ENCODE measurements around the gene GSTCD.
"Not testable (repeated sequence)": the region's sequence is repeated elsewhere in the genome, so short reads cannot be mapped to it uniquely, and the experiment has no call there.

The GSTCD gene, protein sequence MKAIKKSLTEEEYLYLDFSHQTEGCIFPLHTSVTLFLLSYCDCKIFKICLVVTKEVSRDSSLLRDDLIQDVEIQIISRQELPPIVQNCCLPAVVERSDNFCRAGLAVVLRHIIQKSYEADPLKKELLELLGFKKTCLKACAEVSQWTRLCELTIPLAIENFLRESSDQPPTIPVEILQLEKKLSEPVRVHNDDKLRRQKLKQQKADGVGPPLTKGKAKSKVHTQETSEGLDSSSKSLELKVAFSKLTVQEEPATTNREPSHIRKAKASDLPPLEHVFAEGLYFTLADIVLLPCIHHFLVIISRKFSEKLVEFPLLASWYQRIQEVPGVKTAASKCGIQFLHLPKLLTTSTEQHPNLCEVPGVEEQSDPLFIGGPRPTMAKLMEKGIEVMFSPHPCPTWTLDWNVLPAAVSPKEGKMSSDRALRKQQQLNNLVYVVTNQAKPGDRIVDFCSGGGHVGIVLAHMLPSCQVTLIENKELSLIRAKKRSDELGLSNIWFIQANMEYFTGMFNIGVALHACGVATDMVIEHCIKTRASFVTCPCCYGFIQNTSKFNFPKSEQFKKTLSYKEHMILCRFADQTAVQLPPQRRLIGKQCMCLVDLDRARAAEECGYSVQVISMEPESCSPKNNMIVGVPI

DNA sequence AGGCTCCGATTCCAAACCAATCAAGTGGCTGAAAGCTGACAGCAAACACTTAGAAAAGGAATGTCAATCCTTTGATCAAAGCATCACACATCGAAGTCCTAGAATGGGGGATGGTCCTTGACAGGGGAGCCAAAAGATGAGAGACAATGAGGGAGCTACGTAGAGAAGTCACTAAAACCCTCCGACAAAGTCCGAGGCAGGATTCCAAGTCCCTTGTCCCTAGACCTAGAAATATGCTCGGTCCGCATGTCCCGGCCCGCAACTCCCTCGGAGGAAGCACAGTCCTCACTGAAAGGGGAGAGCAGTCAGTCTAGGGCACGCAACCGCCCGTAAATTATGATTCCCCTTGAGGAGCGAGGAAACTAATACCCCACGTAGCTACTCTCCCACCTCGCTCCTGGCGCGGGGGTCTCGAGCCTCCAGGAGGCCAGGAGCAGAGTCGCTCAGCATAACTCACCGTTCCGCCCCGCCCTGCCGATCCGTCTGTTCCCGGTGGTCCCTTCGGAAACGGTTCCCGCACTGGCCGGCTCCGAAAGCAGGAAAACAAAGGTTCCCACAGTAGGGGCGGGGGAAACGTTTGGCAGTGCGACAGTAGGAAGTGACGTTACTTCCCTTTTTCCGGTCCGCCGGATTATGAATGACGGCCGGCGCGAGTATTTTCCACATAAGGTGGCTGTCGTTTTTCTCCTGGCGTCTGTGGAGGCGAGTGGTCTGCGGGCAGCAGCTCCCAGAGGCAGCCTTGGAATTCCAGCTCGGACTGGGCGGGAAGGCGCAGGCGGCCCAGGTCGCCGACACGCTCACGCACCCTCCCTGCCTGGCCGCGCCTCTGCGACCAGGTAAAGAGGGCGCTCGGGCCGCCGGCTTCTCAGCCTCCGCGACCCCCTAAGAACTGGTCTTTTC, at the start of gene GSTCD, which contains the start of gene INTS12:
Gene GSTCD (plus strand): TSS at position 604 of the 900 bp plus-strand sequence. CDS start 8,830 bp downstream, outside the sequence.
Gene INTS12 (minus strand): TSS at position 509 of the 900 bp plus-strand sequence. CDS start 8,684 bp downstream, outside the sequence.
- DNase-seq = peak; percentile 73

DNA sequence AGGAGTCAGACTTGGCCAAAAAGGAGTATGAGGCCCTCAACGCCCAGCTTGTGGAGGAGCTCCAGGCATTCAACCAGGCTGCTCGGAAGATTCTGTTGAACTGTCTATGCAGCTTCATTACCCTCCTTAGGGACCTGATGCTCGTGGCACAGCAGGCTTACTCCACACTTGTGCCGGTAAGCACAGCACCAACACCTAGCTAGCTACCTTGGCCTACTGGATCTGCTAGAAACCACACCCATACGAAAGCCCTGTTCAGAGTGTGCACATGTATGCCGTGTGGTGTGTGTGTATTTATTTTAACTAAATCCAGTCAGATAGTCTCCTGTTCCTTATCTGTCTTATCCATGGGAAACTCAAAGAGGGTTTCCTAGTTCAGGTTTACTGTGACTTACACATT, 49.4 kb upstream of the GSTCD start:
- no peak for DNase-seq

DNA sequence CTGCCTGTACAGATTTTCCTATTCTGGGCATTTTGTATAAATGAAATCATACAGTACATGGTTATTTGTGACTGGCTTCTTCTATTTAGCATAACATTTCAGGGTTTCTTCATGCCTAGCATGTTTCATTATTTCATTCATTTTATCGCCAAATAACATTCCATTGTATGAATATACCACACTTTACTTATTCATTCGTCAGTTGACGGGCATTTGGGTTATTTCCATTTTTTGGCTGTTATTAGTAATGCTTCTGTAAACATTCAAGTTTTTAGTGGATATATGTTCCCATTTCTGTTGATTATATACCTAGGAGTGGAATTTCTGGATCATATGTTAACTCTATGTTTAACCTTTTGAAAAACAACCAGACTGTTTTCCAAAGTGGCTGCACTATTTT, 47.6 kb upstream of the GSTCD start:
- no peak for DNase-seq

DNA sequence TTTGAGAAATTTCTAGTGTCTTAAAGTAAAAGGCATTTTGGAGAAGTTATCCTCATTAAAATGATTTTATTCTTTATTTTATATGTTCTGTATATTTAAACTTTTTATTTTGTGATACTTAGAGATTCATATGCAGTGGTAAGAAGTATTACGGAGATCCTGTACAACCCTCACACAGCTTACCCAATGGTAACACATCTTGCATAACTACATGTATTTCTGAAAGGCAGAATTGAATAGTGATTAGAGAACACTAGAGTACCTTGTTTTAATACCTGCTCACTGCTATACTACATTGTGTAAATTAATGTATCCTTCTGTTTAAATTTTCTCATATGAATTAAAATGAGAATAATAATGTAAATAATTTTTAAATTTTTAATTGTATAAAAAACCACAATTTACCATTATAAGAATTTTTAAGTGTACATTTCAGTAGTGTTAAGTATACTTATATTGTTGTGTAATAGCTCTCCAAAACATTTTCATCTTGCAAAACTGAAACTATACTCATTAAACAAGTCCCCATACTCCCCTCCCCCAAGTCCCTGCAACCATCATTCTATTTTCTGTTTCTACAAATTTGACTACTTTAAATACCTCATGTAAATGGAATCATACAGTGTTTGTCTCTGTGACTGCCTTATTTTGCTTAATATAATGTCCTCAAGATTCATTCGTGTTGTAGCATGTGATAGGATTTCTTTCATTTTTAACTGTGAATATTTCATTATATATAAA, 45.5 kb upstream of the GSTCD start:
- no peak for DNase-seq

DNA sequence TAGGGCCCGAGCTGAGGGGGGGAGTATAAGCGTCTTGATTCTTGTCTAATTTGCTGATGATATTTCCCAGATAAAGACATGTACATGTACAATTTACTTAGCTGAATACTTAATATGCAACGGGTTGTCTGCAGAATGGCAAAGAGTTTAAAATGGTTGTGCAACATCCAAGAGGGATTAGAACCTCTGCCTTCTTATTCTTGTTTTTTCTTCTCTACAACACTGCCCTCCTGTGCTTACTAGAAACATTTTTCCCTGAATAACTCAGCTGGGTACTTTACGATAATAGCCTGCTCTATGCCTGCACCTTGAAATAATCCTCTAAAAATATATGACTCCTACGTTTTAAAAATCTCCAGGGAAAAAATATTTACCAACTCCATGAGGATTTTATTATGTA, 41.9 kb upstream of the GSTCD start:
- DNase-seq = no peak

DNA sequence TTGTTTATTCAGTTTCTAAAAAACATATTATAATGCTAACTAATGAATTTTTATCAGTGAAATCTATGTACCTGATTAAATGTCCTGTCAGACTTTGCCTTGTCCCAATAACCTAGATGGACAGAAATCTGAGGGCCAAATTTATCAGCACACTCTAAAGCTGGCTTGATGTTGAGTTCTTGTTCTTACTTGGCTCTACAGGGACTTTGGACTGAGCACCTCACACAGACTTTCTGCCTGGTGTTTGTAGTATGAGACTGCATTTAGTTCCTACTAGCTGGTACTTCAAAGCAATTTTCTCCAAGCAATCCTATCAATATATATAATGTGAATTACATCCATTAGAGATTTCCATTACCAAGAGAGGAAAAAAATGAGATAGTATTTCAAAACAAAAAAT, 37.9 kb upstream of the GSTCD start:
- DNase-seq = no peak

DNA sequence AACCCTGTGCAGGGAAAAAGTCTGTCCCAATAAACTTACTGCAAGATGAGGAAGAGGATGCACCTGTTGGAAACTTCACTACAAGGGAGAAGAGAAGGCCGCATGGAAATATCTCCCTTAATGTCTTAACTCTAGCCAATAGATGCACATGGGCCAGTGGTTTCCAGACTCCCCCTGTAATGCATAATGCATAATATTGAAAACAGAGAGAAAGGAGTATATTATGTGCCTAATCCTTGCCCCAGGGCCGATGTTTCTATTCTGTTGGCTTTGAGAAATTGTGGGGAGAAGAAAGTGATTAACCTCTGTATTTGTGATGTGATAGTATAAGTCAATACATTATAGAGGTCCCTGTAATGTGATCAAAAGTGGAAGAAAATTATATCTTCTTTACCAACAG, 37.3 kb upstream of the GSTCD start:
- DNase-seq = no peak

DNA sequence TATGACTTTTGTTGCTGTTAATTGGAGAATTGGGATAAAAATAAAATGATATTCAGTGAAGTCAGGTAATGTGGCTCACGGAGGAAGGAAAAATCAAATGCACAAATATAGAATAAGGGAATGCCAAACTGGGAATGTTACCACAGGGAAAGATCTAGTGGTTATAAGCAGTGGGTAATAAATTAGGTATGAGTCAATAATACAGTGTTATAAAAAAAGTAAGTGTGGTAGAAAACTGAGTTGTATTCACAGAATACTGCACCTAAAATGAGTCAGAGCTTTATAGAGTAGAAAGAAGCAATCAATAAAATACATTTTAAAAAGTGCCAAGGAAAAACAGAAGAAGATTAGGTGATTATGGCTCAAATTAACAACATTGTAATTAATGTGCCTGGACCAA, 34.6 kb upstream of the GSTCD start:
- DNase-seq = no peak

DNA sequence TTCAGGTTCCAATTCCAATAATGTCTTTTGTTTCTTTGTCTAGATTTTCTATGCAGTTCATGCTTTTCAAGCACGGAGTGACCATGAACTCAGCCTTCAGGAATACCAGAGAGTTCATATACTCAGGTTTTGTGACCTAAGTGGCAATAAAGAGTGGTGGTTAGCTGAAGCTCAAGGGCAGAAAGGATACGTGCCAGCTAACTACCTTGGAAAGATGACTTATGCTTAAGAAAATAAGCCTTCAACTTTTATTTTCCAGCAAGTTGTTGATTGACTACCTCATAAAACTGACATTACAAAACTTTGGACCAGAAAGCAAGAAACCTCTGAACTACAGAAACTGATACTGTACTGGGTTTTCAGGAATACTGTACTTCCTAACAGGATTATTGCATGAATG, 30.9 kb upstream of the GSTCD start:
- no peak for DNase-seq

DNA sequence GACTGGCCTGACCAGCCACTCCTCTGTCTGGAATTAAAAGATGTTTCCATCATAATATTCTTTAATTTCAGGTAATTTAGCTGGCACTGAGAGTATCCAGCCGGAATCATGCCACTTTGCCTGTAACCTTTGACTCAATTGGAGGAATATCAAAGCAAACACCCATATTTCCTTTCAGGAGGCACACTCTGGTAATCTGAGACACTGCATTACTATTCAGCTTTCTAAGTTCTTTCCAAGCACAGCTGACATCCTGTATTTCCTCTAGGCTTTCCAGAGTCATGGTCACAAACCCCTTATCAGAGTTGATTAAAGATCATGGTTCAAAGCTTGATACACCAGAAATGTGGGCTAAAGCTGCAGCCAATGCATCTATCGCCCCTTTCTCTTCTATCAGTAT, 29.4 kb upstream of the GSTCD start:
- DNase-seq = no peak

DNA sequence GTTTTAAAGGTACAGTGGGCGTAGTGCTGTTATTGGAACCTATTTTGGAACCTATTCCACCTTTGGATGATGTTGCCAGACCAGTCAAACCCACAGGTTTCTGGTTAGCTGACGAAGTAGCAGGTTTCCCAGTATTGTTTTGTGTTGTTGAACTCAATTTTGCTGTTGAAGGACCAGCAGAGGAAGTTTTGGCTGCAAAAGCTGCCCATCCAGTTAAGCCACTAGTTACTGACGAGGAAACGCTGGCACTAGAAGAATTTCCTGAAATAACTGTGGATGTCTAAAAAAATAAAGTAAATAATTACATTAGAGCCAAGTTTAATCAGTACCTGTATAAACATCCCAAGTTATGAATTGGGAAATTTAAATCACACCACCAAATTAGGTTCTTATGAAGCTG, 25.5 kb upstream of the GSTCD start:
- DNase-seq = no peak

DNA sequence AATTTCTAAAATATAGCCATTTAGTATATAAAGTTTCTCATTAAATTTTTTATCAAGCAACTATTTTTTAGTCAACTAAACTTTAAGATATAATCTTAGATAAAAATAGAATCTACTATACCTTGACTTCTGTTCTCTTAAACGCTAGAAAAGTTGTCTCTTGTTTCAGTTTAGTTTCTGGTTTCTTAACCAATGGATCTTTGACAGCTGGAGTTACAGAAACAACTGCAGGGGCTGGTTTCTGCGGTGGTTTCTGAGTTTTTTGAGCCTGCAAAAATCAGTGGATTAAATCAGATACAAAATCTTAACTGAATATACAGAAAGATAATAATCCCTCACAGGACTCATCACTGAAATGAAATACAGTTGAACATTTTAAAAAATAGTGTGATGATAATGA, 22.0 kb upstream of the GSTCD start:
- no peak for DNase-seq

DNA sequence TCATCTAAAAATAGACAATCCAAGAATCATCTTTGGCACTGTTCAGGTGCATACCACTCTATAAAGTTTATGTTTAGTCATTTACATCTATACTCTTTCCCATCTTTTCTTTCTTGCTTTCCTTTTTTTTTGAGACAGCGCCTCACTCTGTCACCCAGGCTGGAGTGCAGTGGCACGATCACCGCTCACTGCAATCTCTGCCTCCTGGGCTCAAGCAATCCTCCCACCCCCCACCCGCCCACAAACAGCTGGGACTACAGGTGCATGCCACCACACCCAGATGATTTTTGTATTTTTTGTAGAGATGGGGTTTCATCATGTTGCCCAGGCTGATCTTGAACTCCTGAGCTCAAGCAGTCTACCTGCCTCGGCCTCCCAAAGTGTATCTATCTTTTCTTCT, 13.8 kb upstream of the GSTCD start:
- DNase-seq = not testable (repeated sequence)

DNA sequence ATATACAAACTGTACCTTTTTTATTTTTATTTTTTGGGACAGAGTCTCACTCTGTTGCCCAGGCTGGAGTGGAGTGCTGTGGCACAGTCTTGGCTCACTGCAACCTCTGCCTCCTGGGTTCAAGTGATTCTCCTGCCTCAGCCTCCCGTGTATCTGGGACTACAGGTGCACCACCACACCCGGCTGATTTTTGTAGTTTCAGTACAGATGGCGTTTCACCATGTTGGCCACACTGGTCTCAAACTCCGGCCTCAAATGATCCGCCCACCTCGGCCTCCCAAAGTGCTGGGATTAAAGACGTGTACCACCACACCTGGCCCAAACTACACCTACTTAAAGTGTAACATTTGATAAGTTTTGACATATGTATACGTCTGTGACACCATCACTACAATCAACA, 12.8 kb upstream of the GSTCD start:
- not testable (repeated sequence) for DNase-seq

DNA sequence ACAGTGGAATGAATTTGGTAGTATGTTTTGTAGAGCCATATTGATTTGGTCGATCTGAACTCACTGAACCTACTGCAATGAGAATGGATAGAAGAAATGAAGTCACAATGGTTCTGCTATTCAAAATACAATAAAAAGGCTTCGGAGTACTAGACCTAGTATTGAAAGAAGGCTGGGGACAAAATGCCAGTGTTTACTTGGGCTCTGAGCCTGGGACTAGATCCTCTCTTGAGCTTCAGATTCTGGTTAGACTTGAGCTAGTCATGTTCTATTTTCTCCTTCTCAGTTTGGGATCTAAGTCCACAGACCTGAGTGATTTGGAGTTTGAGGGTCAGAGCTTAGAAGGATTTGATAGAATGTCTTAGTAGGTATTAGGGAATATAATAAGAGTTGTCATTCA, 10.0 kb upstream of the GSTCD start:
- no peak for DNase-seq

DNA sequence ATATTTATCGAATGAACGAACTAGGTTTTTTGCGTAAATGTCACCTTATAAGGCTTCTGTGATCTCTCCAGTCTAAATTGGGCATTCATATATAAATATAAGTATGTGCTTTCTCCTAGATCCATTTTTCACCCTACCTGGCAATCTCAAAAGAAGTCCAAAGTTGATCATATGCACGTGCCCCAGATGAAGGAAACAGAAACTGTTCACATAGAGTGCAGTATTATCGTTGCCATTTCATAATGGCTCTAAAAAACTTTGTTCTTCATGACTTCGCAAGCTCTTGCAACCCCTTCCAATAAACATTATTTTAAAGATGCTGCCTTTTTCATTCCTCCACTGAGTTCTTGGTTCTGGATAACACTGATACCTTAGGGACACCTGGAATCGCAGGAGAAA, 803 bp upstream of the GSTCD start:
- no peak for DNase-seq

DNA sequence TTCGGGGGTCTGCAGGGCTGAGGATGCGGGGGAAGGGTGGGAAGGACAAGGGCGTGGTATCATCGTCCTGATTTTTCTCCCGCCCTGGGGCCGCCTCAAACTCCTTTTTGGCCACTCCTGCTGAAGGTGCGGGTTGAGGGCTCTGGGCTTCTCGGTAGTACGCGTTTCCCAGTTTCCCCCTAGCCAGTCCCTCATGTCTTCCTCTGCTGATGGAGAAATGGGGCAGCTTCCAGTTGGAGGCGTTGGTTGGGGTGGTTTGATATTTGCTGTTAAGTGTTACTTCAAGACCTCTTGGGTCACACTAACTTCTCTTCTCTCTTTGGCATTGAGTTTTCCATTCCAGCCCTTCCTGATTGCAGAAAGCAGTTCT, 482 bp downstream of the GSTCD start:
- DNase-seq = no peak

DNA sequence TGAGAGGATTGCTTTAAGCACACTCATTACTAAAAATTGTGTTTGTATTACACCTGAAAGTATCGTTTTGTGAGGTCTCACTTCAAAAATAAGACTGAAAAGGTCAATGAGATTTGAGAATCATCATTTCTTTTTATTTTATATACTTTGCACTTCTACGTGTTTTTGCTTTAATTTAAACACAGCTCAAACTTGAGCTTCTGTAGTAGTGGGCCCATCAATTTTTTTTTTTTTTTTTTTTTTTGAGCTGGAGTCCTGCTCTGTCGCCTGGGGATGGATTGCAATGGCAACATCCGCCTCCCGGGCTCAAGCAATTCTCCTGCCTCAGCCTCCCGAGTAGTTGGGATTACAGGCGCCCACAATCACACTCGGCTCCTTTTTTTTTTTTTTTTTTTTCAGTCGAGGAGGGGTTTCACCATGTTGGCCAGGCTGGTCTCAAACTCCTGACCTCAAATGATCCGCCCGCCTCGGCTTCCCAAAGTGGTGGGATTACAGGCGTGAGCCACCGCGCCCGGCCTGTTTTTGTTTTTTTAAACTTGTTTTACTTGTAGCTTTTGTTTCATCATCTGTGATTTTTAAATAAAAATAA, 1.5 kb downstream of the GSTCD start:
- no peak for DNase-seq

DNA sequence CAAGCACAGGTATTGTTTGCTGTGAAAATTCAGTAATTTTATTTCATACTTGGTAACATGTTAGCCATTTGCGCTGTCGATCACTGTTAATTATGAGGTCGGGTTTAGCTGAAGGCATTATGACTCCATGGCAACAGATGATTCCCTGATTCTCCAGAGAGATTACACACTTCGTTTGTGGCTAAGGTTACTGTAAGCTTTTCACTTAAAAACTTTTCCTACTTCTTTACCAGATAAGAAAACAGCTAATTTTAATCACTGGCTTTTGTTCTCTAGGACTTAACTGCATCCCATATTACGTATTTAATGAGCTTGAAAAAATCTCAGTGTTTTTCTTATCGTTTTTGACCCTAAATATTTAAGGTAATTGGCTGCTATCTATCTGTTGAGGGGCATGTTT, 2.1 kb downstream of the GSTCD start:
- DNase-seq = no peak

DNA sequence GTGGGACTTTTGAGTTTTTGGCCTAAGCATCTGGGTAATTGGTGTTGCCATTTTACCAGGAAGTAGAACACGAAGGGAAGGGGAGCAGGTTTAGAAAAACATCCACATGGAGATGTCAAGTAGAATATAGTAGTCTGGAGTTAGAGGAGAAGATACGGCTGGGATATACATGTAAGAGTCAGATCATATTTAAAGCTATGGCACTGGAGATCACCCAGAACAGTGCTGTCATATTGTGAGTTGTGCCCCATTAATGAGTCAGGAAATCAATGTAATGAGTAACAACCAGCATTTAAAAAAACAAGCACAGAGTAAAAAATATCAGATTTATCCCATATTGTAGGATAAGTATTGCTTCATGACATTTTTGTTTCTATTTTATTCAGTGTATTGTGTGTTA, 4.2 kb downstream of the GSTCD start:
- no peak for DNase-seq

DNA sequence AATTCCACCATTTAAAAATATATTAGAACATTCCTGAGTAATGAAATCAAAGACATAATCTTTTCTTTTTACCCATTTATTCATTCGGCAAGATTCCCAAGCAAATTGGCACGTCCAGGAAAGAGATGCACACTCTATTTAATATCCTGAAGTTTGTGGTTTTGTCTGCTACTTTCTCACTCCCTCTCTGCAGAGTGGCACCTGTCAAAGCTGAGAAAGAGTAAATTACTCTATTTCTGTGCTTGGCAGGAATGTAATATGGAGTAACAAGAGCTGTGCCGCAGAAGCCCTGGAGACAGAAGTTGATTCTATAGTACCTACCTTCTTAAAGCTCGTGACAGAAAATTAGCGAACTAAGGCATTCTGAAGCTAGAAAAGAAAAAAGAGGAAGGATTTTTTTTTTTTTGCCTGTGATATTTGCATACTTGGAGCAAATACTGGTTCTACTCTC, 5.5 kb downstream of the GSTCD start:
- no peak for DNase-seq

DNA sequence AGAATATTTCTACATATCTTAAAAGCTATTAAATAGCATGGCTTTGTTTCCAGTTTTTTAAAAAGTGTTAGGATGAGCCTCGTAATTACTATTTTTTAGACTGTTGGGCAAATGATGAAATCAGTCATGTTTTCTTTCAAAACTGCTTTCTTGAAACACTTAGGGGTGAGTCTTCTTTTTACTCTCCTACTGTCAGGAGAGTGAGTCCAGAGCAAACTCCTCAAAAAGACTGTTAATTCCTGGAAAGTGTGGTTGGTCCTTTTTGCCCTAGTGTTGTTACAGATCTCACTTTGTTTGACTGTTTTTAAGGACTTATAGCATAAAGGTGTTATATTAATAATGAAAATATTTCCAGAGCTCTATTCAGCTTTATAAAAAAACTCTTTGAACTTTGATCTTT, 6.3 kb downstream of the GSTCD start:
- DNase-seq = no peak
